ENCODE measurements around the gene EVPL.

- no peak for TF ChIP-seq SIN3A (IDR thresholded peaks at IDR 0.05; ENCODE audit: borderline replicate concordance, insufficient read depth, low read length)
- TF ChIP-seq TAF1 (IDR thresholded peaks at IDR 0.05; ENCODE audit: borderline replicate concordance, insufficient read depth, low read length): no peak
- no peak for TF ChIP-seq POLR2AphosphoS5 (IDR thresholded peaks at IDR 0.05; ENCODE audit: low read depth, low read length)
- TF ChIP-seq REST (IDR thresholded peaks at IDR 0.05; ENCODE audit: insufficient read depth in 1 of 2, low read depth in 2 of 2, low read length in 2 of 2): no peak
Measured at GRCh38 chr17:76048711-76049110, 21.6 kb upstream of the EVPL start.
